Hepatocyte (in vitro differentiated cells): ENCODE measurements around the gene S100A3. TPM values are rescaled to one million over a fixed set of nuclear protein-coding genes. Genes with fewer than 3 reads are reported as not detected.

ENCODE experiments used
- DNase-seq: peaks from one replicate; pipeline ENCODE4 v3.0.0-alpha.2; 2016; ENCODE audit warnings: low spot score
- H2AFZ ChIP-seq: fragments of 200-600 bp; sonication (generic); 2 replicates; pipeline ENCODE4 v1.6.0; 2016; ENCODE audit warnings: antibody characterized with exemption, mild to moderate bottlenecking
- H3K27ac ChIP-seq: fragments of 200-600 bp; sonication (generic); 2 replicates; pipeline ENCODE4 v1.5.1; 2016; ENCODE audit warnings: mild to moderate bottlenecking
- H3K27me3 ChIP-seq: fragments of 200-600 bp; sonication (generic); 2 replicates; pipeline ENCODE4 v1.6.1; 2016
- H3K36me3 ChIP-seq: fragments of 200-600 bp; sonication (generic); replicated peaks from 2 replicates; pipeline ENCODE4 v1.5.1; 2016; ENCODE audit warnings: low read depth; ENCODE audit not compliant: insufficient read depth
- H3K4me1 ChIP-seq: fragments of 200-600 bp; sonication (generic); 2 replicates; pipeline ENCODE4 v1.5.1; 2016; ENCODE audit warnings: mild to moderate bottlenecking, moderate library complexity; ENCODE audit not compliant: insufficient read depth
- H3K4me2 ChIP-seq: fragments of 200-600 bp; sonication (generic); 2 replicates; pipeline ENCODE4 v1.6.0; 2016
- H3K4me3 ChIP-seq: fragments of 200-600 bp; sonication (generic); 2 replicates; pipeline ENCODE4 v1.5.1; 2016; ENCODE audit warnings: mild to moderate bottlenecking
- H3K79me2 ChIP-seq: fragments of 200-600 bp; sonication (generic); 2 replicates; pipeline ENCODE4 v1.6.0; 2017; ENCODE audit warnings: mild to moderate bottlenecking
- H3K9me2 ChIP-seq: fragments of 200-600 bp; sonication (generic); replicated peaks from 2 replicates; pipeline ENCODE4 v1.6.0; 2017; ENCODE audit warnings: mild to moderate bottlenecking; ENCODE audit not compliant: insufficient read depth
- H3K9me3 ChIP-seq: fragments of 200-600 bp; sonication (generic); 2 replicates; pipeline ENCODE4 v1.5.1; 2016; ENCODE audit warnings: low read depth, mild to moderate bottlenecking
- H4K20me1 ChIP-seq: fragments of 200-600 bp; sonication (generic); 2 replicates; pipeline ENCODE4 v1.6.0; 2016; ENCODE audit warnings: mild to moderate bottlenecking; ENCODE audit not compliant: insufficient read depth, poor library complexity, severe bottlenecking
- EZH2 ChIP-seq: fragments of 200-600 bp; sonication (generic); IDR thresholded peaks from 2 replicates; pipeline ENCODE4 v1.6.1; 2016; ENCODE audit warnings: antibody characterized with exemption, mild to moderate bottlenecking, borderline replicate concordance
- EZH2phosphoT487 ChIP-seq: fragments of 200-600 bp; sonication (generic); IDR thresholded peaks from one replicate; pipeline ENCODE4 v1.6.1; 2018; ENCODE audit warnings: antibody characterized with exemption, mild to moderate bottlenecking, low read depth, moderate library complexity; ENCODE audit not compliant: unreplicated experiment, severe bottlenecking
- WGBS: methylation state at CpG from one replicate; pipeline ENCODE4 v1.1.6; 2016; ENCODE audit warnings: low lambda C conversion rate; ENCODE audit errors: missing lambda C conversion rate; 5-methylcytosine and 5-hydroxymethylcytosine counted together
- polyA plus RNA-seq: library from polyadenylated mRNA; unstranded; fragments of >200 nt; fragmentation: Nextera tagmentation; extraction: Ambion mirVana; gene quantifications from 2 replicates; pipeline ENCODE4 v1.2.1, GENCODE V29; 2016
- total RNA-seq: library from RNA; depleted of rRNA; stranded (reverse); fragments of >200 nt; gene quantifications from 2 replicates; pipeline ENCODE4 v1.2.3, GENCODE V29; 2014
- TF ChIP-seq, protein P1 (sequence below): fragments of 200-600 bp; sonication (generic); IDR thresholded peaks from 2 replicates; pipeline ENCODE4 v1.5.1; 2016; ENCODE audit warnings: antibody characterized with exemption, mild to moderate bottlenecking; ENCODE audit not compliant: poor library complexity

The S100A3 gene
- total and polyA plus RNA-seq, 2 experiments from 2014 or later: 1.9 to 2.7 TPM

DNA sequence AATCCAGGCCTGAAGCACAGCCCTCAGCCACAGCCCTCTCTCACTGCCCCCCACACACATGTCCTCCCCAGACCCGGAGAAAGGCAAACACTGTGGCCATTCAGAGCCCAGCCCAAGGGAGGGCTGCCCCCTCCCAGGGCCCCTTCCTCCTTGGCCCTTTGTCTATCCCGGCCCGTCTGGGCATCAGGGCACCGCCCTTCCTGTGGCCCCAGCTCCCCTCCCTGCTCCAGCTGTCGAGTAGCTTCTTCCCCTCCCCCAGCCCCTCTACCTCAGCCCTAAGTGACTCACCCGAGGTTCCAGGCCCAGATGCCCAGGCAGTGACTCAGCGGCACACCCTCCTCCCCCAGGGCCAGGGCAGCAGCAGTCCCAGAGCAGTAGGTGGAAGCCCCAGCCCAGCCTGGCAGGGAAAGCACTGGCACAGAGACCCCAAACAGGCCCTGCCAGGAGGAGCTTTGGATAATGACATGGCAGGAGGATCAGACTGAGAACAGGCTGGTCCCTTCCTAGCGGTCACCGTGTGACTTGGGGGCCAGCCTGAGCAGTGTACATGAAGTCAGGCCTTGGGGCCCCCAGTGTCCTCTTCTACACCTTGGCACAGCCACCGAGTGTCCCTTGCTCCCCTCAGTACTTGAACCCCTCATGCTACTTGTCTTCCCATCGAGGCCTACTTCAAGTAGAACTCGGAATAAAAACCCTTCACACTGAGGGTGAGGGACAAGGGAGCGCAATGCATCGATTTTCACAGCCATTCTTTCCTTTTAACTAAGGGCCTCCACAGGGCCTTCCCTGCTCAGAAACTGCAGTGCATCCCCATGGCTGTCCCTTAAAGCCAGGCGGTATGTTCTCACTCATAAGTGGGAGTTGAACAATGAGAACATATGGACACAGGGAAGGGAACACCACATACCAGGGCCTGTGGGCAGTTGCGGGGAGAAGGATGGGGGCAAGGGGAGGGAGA, 17.6 kb upstream of the S100A3 start:
- H3K9me3 ChIP-seq: no peaks in the 10 kb centered on the region
- no peak overlapping the region for H3K4me3 ChIP-seq
- no peaks in the 10 kb centered on the region for H3K27me3 ChIP-seq
- 55% methylated on average over 15 of the region's 16 CpGs for WGBS
- H3K4me2 ChIP-seq: peak overlapping the region; percentile 57
- peak overlapping the region; percentile 55 for H2AFZ ChIP-seq
- no peaks in the 10 kb centered on the region for H3K9me2 ChIP-seq
- peak overlapping the region; percentile 100 for H3K27ac ChIP-seq
- H4K20me1 ChIP-seq: no peaks in the 10 kb centered on the region
- DNase-seq: peak; percentile 97
- TF ChIP-seq, protein P1, sequence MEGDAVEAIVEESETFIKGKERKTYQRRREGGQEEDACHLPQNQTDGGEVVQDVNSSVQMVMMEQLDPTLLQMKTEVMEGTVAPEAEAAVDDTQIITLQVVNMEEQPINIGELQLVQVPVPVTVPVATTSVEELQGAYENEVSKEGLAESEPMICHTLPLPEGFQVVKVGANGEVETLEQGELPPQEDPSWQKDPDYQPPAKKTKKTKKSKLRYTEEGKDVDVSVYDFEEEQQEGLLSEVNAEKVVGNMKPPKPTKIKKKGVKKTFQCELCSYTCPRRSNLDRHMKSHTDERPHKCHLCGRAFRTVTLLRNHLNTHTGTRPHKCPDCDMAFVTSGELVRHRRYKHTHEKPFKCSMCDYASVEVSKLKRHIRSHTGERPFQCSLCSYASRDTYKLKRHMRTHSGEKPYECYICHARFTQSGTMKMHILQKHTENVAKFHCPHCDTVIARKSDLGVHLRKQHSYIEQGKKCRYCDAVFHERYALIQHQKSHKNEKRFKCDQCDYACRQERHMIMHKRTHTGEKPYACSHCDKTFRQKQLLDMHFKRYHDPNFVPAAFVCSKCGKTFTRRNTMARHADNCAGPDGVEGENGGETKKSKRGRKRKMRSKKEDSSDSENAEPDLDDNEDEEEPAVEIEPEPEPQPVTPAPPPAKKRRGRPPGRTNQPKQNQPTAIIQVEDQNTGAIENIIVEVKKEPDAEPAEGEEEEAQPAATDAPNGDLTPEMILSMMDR: no peak
- no peak for TF ChIP-seq EZH2phosphoT487
- no peak for TF ChIP-seq EZH2
- no peaks in the 10 kb centered on the region for H3K36me3 ChIP-seq
- H3K4me1 ChIP-seq: peaks cover 31% of the 10 kb centered on the region
- no peaks in the 10 kb centered on the region for H3K79me2 ChIP-seq

DNA sequence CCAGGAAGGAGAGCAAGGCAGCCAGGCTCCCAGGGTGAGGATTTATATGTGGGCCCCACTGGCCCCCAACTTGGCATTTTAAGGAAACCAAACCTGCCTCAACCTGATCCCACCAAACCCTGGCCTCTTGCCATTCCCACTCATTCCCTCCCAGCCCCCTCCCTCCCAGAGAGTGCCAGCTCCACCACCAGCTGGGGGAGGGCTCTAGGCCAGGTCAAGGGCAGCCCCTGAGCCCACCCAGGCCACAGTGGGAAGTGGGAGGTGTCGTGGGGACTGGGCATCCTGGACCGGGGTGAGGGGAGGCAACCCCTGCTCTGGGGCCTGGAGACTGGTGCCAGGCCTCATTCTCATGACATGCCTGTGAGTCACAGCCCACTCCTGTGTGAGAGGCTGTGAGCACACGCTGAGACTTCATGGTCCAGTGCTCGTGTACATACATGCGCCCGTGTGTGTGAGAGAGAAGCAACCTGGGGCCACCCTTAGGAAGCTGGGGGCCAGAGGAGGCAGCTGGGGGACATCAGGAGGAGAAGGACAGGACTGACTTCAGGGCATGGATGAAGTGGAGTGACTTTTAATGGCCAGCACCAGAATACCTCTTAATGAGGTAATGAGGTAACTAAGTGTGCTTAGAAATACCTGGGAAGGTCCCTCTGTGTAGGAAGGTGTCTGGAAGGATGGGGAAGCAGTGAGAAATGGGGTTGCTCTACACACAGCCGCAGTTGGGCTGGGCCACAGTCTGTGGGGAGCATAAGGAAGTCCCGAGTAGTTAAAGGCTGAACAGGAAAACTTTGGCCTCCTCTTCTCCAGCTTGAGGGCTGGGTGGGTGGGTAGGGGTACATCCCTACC, 16.7 kb upstream of the S100A3 start, which contains the start of gene S100A2:
S100A2 (minus strand) TSS at position 316 of the 846 bp plus-strand sequence. CDS start 1,967 bp downstream, outside the sequence.
- Histone ChIP-seq H3K79me2 (no peaks in the 10 kb centered on the region), H3K9me3 (no peaks in the 10 kb centered on the region), H3K36me3 (no peaks in the 10 kb centered on the region), H3K27ac (peak within 1 kb of the TSS; percentile 100), H3K4me2 (peak within 1 kb of the TSS; percentile 57), H3K27me3 (no peaks in the 10 kb centered on the region), H4K20me1 (no peaks in the 10 kb centered on the region), H2AFZ (peak within 1 kb of the TSS; percentile 55), H3K9me2 (no peaks in the 10 kb centered on the region), H3K4me3 (no peak within 1 kb of the TSS), H3K4me1 (peaks cover 31% of the 10 kb centered on the region)
- TF ChIP-seq, protein P1: no peak
- no peak for TF ChIP-seq EZH2phosphoT487
- no peak for TF ChIP-seq EZH2
- WGBS: 61% methylated on average over 8 of the region's 8 CpGs
- peak; percentile 79 for DNase-seq

DNA sequence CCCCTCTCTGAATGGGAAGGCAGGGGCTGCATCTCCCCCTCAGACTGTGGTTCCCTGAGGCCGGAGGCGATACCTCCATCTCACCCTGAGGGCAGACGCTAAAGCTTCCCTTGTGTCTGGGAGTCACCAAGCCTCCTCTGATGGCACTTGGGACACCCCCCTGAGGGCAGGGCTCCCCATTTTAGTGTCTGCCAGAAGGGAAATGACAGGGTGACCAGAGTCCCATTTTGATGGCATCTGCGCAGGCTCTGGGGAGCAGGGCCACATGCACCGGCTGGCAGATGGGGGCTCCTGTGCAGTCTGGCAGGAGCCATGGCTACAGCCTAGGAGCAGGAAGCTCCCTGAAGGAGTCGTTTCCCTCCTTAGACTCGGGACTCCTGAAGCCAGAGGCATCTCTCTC, 14.9 kb upstream of the S100A3 start:
- Histone ChIP-seq H4K20me1 (no peaks in the 10 kb centered on the region), H3K4me1 (peaks cover 31% of the 10 kb centered on the region), H2AFZ (no peak overlapping the region), H3K79me2 (no peaks in the 10 kb centered on the region), H3K4me3 (no peak overlapping the region), H3K4me2 (no peak overlapping the region), H3K36me3 (no peaks in the 10 kb centered on the region), H3K9me2 (no peaks in the 10 kb centered on the region), H3K27me3 (no peaks in the 10 kb centered on the region), H3K27ac (no peak overlapping the region), H3K9me3 (no peaks in the 10 kb centered on the region)
- TF ChIP-seq EZH2 (no peak), EZH2phosphoT487 (no peak)
- TF ChIP-seq, protein P1: no peak
- 92% methylated on average over 7 of the region's 7 CpGs for WGBS
- no peak for DNase-seq
